GM19025 (cell line): ENCODE results near the gene MTMR3.

Experiments
- ATAC-seq: cut with Tn5 transposase; IDR thresholded peaks from one replicate; pipeline ENCODE4 v1.9.1; 2021; ENCODE audit warnings: mild to moderate bottlenecking, low read depth, moderate library complexity; ENCODE audit not compliant: unreplicated experiment

Gene MTMR3

DNA sequence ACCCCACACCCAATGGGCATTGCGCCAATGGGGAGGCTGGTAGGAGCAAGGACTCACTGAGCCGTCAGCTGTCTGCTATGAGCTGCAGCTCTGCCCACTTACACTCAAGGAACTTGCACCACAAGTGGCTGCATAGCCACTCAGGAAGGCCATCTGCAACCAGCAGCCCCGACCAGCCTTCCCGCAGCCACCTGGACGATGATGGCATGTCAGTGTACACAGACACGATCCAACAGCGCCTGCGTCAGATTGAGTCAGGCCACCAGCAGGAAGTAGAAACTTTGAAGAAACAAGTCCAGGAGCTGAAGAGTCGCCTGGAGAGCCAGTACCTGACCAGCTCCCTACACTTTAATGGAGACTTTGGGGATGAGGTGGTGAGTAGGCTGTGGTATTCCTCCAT, 137.5 kb downstream of the MTMR3 start:
- no peak for ATAC-seq

DNA sequence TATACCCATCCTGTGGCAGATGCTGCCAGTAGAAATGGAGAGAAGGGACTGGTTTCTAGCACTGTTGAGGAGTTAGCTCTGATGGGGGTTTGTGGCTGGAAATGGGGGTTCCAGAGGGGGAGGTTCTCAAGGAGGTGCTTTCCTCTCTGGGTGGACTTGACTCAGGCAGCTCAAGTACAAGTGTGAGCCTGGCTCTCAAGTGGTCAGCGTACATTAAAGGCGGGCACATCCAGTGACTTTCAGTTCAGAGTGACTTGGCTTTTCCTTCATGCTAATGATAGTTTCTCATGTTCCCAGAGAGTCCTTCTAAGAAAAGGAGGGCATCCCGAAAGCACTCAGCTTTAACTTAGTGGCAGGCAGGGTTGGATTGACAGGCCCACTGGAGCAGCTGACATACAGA, 138.4 kb downstream of the MTMR3 start:
- ATAC-seq: no peak

- ATAC-seq: no peak
Observed at GRCh38 chr22:30021881-30022619, 139.1 kb downstream of the MTMR3 start.

GRCh38 chr22:30023099-30023660, 140.2 kb downstream of the MTMR3 start:
- no peak for ATAC-seq

DNA sequence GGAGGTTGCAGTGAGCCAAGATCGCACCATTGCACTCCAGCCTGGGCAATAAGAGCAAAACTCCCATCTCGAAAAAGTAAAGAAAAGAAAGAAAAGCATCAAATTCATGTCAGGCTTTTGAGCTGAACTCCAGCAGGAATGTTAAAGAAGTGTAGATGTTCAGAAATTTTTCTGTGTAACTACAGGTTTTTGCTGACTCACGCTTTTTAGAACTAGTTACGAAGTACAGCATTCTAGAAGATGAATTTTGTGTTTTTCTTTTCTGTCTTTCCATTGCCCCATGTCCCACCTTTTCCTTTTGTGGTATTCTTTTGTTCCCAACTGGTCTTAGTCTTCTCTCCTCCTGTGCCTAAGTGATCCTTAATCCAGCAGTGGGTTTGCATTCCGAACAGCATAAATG, 141.3 kb downstream of the MTMR3 start:
- no peak for ATAC-seq

DNA sequence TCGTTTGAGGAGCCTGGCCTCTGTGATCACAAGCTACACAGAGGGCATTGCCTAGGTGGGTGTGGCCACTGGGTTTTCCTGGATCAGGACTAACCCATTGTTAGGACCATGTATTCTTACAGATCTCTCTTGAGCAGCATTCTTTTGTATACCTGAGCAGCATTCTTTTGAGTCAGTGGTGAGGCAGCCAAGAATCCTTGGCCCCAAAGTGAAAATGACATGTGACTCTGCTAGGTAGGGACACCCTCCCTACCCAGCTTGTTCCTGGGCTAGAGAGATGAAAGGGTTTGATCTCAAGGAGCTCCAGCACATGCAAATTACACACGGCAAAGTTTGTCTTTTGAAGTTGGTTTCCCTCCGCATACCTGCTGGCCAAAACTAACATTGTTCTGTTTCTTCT, 142.2 kb downstream of the MTMR3 start:
- ATAC-seq: no peak

DNA sequence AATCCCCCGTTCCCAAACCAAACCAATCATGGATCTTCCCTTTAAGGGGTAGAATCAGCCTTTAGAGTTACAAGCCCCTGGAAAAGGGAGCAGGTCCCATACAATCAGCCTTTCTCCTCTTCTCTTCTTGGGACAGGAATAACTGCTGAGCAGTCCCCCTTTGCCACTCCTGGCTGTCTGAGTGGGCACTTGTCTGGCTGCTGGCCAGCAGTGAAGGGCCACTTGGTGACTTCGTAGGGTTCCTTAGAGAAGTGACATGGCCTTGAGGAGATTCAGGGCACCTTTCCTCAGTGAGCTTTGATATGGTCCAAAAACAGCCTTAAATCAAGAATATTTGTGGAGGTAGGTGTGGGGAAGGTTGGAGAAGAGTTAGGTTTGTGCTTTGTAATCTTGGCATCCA, 143.8 kb downstream of the MTMR3 start:
- no peak for ATAC-seq

GRCh38 chr22:30027169-30027568, 144.2 kb downstream of the MTMR3 start:
- ATAC-seq: no peak

- ATAC-seq: no peak
Observed at GRCh38 chr22:30027791-30028190, 144.8 kb downstream of the MTMR3 start.

- no peak for ATAC-seq
Observed at GRCh38 chr22:30028731-30029130, 145.8 kb downstream of the MTMR3 start.

GRCh38 chr22:30029512-30029911, 146.5 kb downstream of the MTMR3 start:
- no peak for ATAC-seq

DNA sequence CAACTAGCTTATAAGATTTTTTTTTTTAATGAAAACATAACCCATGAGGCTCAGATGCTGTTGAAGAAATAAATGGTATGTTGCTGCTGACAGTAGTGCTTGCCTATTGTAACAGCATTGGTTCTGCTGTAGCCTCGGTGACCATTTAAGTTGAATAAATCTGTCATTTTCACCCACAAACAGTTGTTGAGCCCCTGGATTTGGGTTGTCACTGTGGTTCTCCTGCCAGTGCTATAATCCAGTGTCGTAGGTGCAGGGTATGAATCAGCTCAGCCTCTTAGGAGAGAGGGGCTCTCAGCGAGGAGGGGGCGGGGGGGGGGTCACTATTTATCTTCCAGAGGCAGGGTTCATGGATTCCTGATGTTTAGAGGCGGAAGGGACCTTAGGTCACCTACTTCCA, 147.4 kb downstream of the MTMR3 start:
- no peak for ATAC-seq

DNA sequence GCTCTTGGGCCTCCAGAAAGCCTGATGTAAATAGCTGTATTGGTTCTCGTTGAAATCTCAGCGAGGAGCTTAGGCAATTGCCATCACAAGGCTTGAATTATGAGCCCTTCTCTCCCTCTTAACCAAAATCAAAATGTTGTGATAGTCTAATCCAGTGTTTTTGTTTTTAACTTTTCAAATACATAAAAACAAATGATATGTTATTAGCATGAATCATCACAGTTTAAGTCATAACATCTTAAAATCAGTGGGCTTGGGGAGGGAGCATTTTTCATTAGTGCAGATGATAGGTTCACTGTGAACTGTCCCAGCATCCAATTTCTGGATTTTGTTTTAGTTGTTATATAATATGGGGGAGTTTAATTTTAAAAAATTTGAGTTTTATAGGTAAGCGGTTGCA, 148.4 kb downstream of the MTMR3 start:
- ATAC-seq: no peak

DNA sequence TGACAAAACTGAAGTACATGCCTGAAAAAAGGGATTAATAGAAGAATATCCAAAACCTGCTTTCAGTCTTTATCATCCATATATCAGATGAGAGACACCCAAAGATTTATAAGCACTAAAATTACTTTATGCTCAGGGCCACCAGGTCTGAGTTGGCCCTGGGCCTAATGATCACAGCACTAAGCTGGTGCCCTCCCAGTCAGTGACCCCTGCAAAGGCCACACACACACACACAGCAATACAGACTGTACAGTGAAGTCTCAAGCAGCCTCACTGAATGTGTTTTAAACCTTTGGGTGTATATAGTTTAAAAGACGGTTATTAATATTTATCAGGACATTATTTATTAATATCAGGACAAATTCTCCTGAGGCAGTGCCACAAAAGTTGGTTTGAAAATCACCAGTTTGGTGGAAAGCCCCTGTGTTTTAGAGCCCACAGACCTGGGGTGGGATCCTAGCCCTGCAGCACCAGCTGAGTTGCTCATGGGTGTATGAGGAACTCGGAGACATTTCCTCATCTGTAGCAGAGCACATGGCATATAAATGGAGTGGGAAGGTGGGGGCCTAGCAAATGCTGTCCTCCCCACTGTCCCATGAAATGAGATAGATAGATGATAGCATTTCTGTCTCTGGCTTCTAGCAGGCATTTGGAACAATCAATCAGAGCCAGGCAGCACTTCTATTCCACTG, 148.9 kb downstream of the MTMR3 start:
- no peak for ATAC-seq

GRCh38 chr22:30033137-30033536, 150.2 kb downstream of the MTMR3 start:
- ATAC-seq: no peak

DNA sequence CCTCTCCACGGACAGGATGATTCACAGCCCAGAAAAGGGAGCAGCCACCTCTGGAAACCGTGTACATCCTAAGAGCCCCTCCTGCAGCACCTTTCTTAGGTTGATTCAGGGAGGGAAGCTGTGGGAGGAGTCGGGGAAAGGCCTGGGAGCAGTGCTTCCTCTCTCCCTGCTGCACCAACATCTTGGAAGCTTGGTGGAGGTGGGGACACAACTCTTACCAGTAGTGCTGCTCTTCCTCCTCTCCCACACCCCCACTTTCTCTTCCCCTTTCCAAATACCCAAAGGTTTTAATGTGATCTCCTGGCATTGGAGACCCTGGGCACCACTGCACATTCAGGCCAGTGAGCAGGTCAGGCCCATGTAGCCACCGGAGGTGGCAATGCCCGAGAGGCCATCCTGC, 150.9 kb downstream of the MTMR3 start:
- no peak for ATAC-seq

GRCh38 chr22:30036656-30037055, 153.7 kb downstream of the MTMR3 start:
- no peak for ATAC-seq

DNA sequence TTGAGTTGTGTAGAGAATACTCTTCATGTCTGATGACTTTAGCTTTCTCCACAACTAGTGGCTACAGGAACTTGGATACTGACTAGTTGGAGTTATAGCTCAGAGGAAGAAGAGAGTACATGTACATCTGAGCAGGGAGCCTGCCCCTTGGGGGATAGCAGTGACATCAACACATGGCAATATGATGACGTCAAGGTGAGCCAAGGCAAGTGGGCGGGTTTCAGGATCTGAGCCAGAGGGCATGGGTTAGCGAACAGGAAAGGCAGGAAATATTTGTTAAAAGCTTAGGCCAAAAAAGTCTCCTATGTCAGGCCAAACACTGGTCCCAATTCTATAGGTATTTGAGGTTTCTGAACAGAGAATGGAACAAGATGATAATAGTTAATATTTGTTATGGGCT, 155.2 kb downstream of the MTMR3 start:
- ATAC-seq: no peak

DNA sequence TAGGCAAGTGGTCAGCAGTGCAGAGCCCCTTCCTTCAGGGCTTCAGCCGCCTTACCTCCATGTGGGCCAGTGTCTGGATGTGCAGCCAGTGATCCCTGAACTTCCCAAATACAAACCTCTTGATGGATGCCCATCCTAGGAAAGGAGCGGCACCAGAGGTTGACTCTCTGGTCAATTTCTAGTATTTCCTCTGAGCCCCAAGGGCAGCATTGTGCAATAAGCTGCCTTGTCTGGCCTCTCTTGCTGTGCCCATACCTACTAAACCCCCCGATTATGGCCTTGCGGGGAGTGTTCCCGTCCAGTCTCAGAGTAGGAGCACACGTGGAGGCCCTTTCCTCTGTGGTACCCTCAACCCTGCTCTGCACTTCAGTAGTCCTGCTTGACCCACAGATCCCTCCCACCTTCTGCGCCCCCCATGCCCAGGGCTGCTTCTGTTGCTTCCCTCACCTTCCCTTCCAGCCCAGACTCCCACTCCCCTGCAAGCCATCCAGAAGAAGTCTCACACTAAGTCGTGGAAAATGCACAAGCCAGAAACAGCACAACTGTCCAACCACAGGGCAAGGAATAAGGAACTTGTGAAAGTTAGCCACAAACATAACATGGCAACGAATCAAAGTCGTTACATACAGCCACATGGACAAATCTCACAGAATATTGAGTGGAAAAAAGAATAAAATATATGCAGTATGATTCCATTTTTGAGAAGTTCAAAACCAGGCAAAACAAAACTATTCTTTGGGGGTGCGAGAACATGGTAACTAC, 157.7 kb downstream of the MTMR3 start:
- ATAC-seq: no peak

GRCh38 chr22:30041475-30041874, 158.5 kb downstream of the MTMR3 start:
- no peak for ATAC-seq

- ATAC-seq: no peak
Observed at GRCh38 chr22:30041881-30042280, 158.9 kb downstream of the MTMR3 start.
